ENCODE measurements around the gene FILIP1L. TPM values are rescaled to one million over a fixed set of nuclear protein-coding genes. Genes with fewer than 3 reads are reported as not detected.

FILIP1L gene
- total RNA-seq, 1 experiment from 2014 or later = 0.07 TPM

- H3K18ac ChIP-seq (ENCODE audit: insufficient read length, low read depth, low read length) = no peak overlapping the region
- H2AFZ ChIP-seq (ENCODE audit: low read length) = no peak overlapping the region
- H2BK15ac ChIP-seq (ENCODE audit: low read depth, low read length) = no peak overlapping the region
- Mint-ChIP-seq H3K9me3 (no peaks in the 10 kb centered on the region), H3K4me3 (no peak overlapping the region), H3K27me3 (ENCODE audit: low read depth) (no peaks in the 10 kb centered on the region), H3K27ac (no peak overlapping the region), H3K36me3 (ENCODE audit: insufficient read depth in 1 of 3, low read depth in 3 of 3) (no peaks in the 10 kb centered on the region), H3K4me1 (peaks cover 22 to 23% of the 10 kb centered on the region in 2 experiments)
- H3K9me3 ChIP-seq (ENCODE audit: control insufficient read depth, low read depth, low read length) = no peaks in the 10 kb centered on the region
- no CpG with 5 or more reads among the region's 1 CpG for WGBS (ENCODE audit: extremely low coverage, insufficient read length, low lambda C conversion rate)
- H3K4ac ChIP-seq (ENCODE audit: low read depth, low read length) = no peak overlapping the region
- H2BK20ac ChIP-seq (ENCODE audit: low read depth, low read length, poor library complexity, severe bottlenecking) = no peak overlapping the region
- no peak overlapping the region for H3K27ac ChIP-seq (ENCODE audit: insufficient read length, low read depth, low read length)
- H4K20me1 ChIP-seq (ENCODE audit: control insufficient read depth, insufficient read depth, insufficient read length) = no peaks in the 10 kb centered on the region
- no peak overlapping the region for H3K23ac ChIP-seq (ENCODE audit: insufficient read length, low read depth, low read length)
- no peak overlapping the region for H2BK12ac ChIP-seq (ENCODE audit: insufficient read length, low read depth, low read length)
- H4K91ac ChIP-seq (ENCODE audit: insufficient read length, low read depth, low read length) = no peak overlapping the region
- no peaks in the 10 kb centered on the region for H3K79me2 ChIP-seq (ENCODE audit: insufficient read depth, low read length)
- H3K56ac ChIP-seq (ENCODE audit: insufficient read length, low read depth, low read length) = no peak overlapping the region
- H4K8ac ChIP-seq (replicated peaks; ENCODE audit: insufficient read length, low read depth, low read length) = no peak overlapping the region
- H3K4me1 ChIP-seq (ENCODE audit: insufficient read depth, low read length) = peaks cover 2% of the 10 kb centered on the region; the same call in 1 of the 2 replicates
- no peaks in the 10 kb centered on the region for H3K27me3 ChIP-seq (ENCODE audit: insufficient read depth, low read length)
- H2BK120ac ChIP-seq (ENCODE audit: low read depth, low read length, poor library complexity, severe bottlenecking) = no peak overlapping the region
- no peaks in the 10 kb centered on the region for H3K23me2 ChIP-seq (ENCODE audit: insufficient read length, low read depth, low read length, poor library complexity, severe bottlenecking)
- TF ChIP-seq, protein P1, sequence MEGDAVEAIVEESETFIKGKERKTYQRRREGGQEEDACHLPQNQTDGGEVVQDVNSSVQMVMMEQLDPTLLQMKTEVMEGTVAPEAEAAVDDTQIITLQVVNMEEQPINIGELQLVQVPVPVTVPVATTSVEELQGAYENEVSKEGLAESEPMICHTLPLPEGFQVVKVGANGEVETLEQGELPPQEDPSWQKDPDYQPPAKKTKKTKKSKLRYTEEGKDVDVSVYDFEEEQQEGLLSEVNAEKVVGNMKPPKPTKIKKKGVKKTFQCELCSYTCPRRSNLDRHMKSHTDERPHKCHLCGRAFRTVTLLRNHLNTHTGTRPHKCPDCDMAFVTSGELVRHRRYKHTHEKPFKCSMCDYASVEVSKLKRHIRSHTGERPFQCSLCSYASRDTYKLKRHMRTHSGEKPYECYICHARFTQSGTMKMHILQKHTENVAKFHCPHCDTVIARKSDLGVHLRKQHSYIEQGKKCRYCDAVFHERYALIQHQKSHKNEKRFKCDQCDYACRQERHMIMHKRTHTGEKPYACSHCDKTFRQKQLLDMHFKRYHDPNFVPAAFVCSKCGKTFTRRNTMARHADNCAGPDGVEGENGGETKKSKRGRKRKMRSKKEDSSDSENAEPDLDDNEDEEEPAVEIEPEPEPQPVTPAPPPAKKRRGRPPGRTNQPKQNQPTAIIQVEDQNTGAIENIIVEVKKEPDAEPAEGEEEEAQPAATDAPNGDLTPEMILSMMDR (conservative IDR thresholded peaks at IDR 0.05) = no peak
- no peak for DNase-seq
- no peak overlapping the region for H4K5ac ChIP-seq (ENCODE audit: insufficient read length, low read depth, low read length)
- no peak overlapping the region for H3K4me2 ChIP-seq (ENCODE audit: insufficient read depth, insufficient read length, low read length)
- no peak overlapping the region for H3K14ac ChIP-seq (ENCODE audit: insufficient read depth, low read length)
- no peaks in the 10 kb centered on the region for H3K79me1 ChIP-seq (ENCODE audit: insufficient read depth, low read depth, low read length, poor library complexity, severe bottlenecking)
- no peak overlapping the region for H2BK5ac ChIP-seq (ENCODE audit: insufficient read length, low read length)
- H2AK5ac ChIP-seq (ENCODE audit: insufficient read length, low read length) = no peak overlapping the region
- no peak overlapping the region for H3K9ac ChIP-seq (ENCODE audit: extremely low read depth, insufficient read length, low read length)
- H3T11ph ChIP-seq (ENCODE audit: low read length) = no peak overlapping the region
These were observed 71.0 kb downstream of the FILIP1L start for GRCh38 chr3:100043271-100043670.
